Transverse colon (tissue), 3 donors: ENCODE data around the gene TUBB.

Experiments used
- CTCF ChIP-seq, 5 experiments: fragments of 200-600 bp in 3 of 5; fragments of 450-650 bp in 2 of 5; sonication (generic) in 3 of 5; IDR thresholded peaks; 1 replicate in 2 of 5; 2 replicates in 3 of 5; pipeline ENCODE4 v1.5.1; 2016 to 2017; ENCODE audit warnings: antibody characterized with exemption in 5 of 5, inconsistent platforms in 3 of 5, mild to moderate bottlenecking in 2 of 5, moderate library complexity in 1 of 5
- EP300 ChIP-seq: sonication (generic); formaldehyde crosslinking; IDR thresholded peaks from one replicate; pipeline ENCODE4 v1.6.1; 2017; ENCODE audit warnings: antibody characterized with exemption, low read depth
- POLR2A ChIP-seq: fragments of 450-650 bp; IDR thresholded peaks from one replicate; pipeline ENCODE4 v1.6.1; 2016; ENCODE audit warnings: antibody characterized with exemption, mild to moderate bottlenecking, moderate library complexity

DNA sequence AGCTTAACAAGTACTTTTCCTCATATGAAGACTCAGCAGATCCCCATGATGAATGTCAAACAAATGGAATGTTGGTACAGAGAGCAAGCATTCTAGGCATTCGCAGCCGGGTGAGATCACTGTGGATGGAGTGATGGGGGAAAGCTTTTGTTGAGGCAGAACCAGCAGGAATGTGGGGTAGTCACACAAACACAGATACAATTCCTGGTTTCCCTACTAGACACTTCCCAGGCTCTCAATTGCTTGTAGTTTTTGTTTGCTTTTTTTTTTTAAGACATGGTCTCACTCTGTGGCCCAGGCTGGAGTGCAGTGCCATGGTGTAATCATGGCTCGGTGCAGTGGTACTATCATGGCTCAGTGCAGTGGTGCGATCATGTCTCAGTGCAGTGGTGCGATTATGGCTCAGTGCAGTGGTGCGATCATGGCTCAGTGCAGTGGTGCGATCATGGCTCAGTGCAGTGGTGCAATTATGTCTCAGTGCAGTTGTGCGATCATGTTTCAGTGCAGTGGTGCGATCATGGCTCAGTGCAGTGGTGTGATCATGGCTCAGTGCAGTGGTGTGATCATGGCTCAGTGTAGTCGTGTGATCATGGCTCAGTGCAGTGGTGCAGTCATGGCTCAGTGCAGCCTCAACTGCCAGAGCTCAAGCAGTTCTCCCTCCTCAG is 39.6 kb downstream of the TUBB start:
- TF ChIP-seq POLR2A (no peak), CTCF (IDR thresholded peaks at IDR 0.05) (no peak), EP300 (no peak)
